ENCODE measurements around the gene CHMP2A. TPM values are rescaled to one million over a fixed set of nuclear protein-coding genes. Genes with fewer than 3 reads are reported as not detected.

CHMP2A gene
- total RNA-seq, 2 experiments from 2014 or later: 72.7 to 101 TPM

- Histone ChIP-seq H3K4me2 (ENCODE audit: low read length) (no peak overlapping the region), H3K4me3 (ENCODE audit: low read depth, low read length, poor library complexity, severe bottlenecking) (no peak overlapping the region), H3K27ac (ENCODE audit: low read depth, low read length, poor library complexity, severe bottlenecking) (no peak overlapping the region), H3K79me2 (ENCODE audit: insufficient read depth, low read depth, low read length) (peaks cover 38% of the 10 kb centered on the region), H3K9me3 (ENCODE audit: low read length) (no peaks in the 10 kb centered on the region), H3K36me3 (ENCODE audit: insufficient read depth, low read length) (peaks cover 91% of the 10 kb centered on the region), H4K20me1 (ENCODE audit: insufficient read depth, low read length) (peaks cover 36% of the 10 kb centered on the region), H2AFZ (ENCODE audit: low read length) (no peak overlapping the region), H3K9me2 (ENCODE audit: insufficient read depth, low read length) (no peaks in the 10 kb centered on the region), H3K4me1 (ENCODE audit: insufficient read depth, low read length, poor library complexity, severe bottlenecking) (peaks cover 23% of the 10 kb centered on the region)
- TF ChIP-seq CTCF (conservative IDR thresholded peaks at IDR 0.05; ENCODE audit: low read length) (no peak), EZH2phosphoT487 (IDR thresholded peaks at IDR 0.05; ENCODE audit: borderline replicate concordance, low read depth, low read length) (no peak)
- ChIA-PET CTCF (ENCODE audit: unreplicated experiment) (no interaction called here), POLR2A (interaction anchor here (0.6 kb wide), 1 partner anchor 15 kb away, joined by 3 read pairs; no protein-coding TSS in a partner anchor)
- intact Hi-C loops (cut with micrococcal nuclease; ENCODE audit: unreplicated experiment): no loop called here
- no peak for DNase-seq (ENCODE audit: low spot score)
- no TSS peak for BruUV-seq (replicated peaks)
Measured at GRCh38 chr19:58548859-58549663, 5.8 kb downstream of the CHMP2A start.

- no peaks in the 10 kb centered on the region for H3K9me2 ChIP-seq (ENCODE audit: insufficient read depth, low read length)
- H2AFZ ChIP-seq (ENCODE audit: low read length): no peak overlapping the region
- POLR2A ChIA-PET: no interaction called here
- H3K4me2 ChIP-seq (ENCODE audit: low read length): peak overlapping the region; percentile 98; the same call in 1 of the 2 replicates
- no peaks in the 10 kb centered on the region for H3K9me3 ChIP-seq (ENCODE audit: low read length)
- no peak for TF ChIP-seq CTCF (conservative IDR thresholded peaks at IDR 0.05; ENCODE audit: low read length)
- no peak for TF ChIP-seq EZH2phosphoT487 (IDR thresholded peaks at IDR 0.05; ENCODE audit: borderline replicate concordance, low read depth, low read length)
- peak overlapping the region; percentile 94 for H3K4me3 ChIP-seq (ENCODE audit: low read depth, low read length, poor library complexity, severe bottlenecking)
- BruUV-seq (replicated peaks): no TSS peak
- H3K4me1 ChIP-seq (ENCODE audit: insufficient read depth, low read length, poor library complexity, severe bottlenecking): peaks cover 20% of the 10 kb centered on the region
- no peak for DNase-seq (ENCODE audit: low spot score)
- peaks cover 38% of the 10 kb centered on the region for H3K79me2 ChIP-seq (ENCODE audit: insufficient read depth, low read depth, low read length)
- intact Hi-C loops (cut with micrococcal nuclease; ENCODE audit: unreplicated experiment): no loop called here
- H3K27ac ChIP-seq (ENCODE audit: low read depth, low read length, poor library complexity, severe bottlenecking): no peak overlapping the region
- H4K20me1 ChIP-seq (ENCODE audit: insufficient read depth, low read length): peaks cover 33% of the 10 kb centered on the region
- CTCF ChIA-PET (ENCODE audit: unreplicated experiment): no interaction called here
- peaks cover 79% of the 10 kb centered on the region for H3K36me3 ChIP-seq (ENCODE audit: insufficient read depth, low read length)
Measured at GRCh38 chr19:58547323-58548312, 7.3 kb downstream of the CHMP2A start.

Data from OCI-LY7 (cell line).